Activated naive CD4-positive, alpha-beta T cell treated with anti-CD3 and anti-CD28 coated beads, Interleukin-2, amount 50 U/mL, for 16 hours (primary cell): ENCODE measurements around the gene CDCP2.
"Not testable (repeated sequence)": the region's sequence is repeated elsewhere in the genome, so short reads cannot be mapped to it uniquely, and the experiment has no call there.

ENCODE experiments used
- DNase-seq: peaks from one replicate; pipeline ENCODE4 v3.0.0-alpha.2; 2020

CDCP2 gene

GRCh38 chr1:54167422-54168139 is 14.8 kb upstream of the CDCP2 start:
- DNase-seq: no peak

GRCh38 chr1:54166357-54166756 is 13.6 kb upstream of the CDCP2 start:
- not testable (repeated sequence) for DNase-seq

GRCh38 chr1:54165146-54165545 is 12.3 kb upstream of the CDCP2 start:
- no peak for DNase-seq

GRCh38 chr1:54163573-54163972 is 10.8 kb upstream of the CDCP2 start:
- DNase-seq: no peak

GRCh38 chr1:54163051-54163450 is 10.3 kb upstream of the CDCP2 start:
- no peak for DNase-seq

- DNase-seq: no peak
Measured at GRCh38 chr1:54161495-54162168, 8.8 kb upstream of the CDCP2 start.

GRCh38 chr1:54160351-54160750 is 7.6 kb upstream of the CDCP2 start:
- no peak for DNase-seq

- DNase-seq: no peak
Measured at GRCh38 chr1:54159733-54160316, 7.0 kb upstream of the CDCP2 start.

GRCh38 chr1:54158071-54158470 is 5.3 kb upstream of the CDCP2 start:
- no peak for DNase-seq

GRCh38 chr1:54157401-54157800 is 4.6 kb upstream of the CDCP2 start:
- no peak for DNase-seq

- DNase-seq: no peak
Measured at GRCh38 chr1:54156986-54157385, 4.2 kb upstream of the CDCP2 start.

- DNase-seq: no peak
Measured at GRCh38 chr1:54156201-54156600, 3.4 kb upstream of the CDCP2 start.

- DNase-seq: no peak
Measured at GRCh38 chr1:54153535-54154439, 987 bp upstream of the CDCP2 start.

GRCh38 chr1:54151013-54151412 is 1.8 kb downstream of the CDCP2 start:
- DNase-seq: no peak

- no peak for DNase-seq
Measured at GRCh38 chr1:54149734-54150133, 3.1 kb downstream of the CDCP2 start.

GRCh38 chr1:54144366-54144765 is 8.4 kb downstream of the CDCP2 start:
- DNase-seq: no peak

- no peak for DNase-seq
Measured at GRCh38 chr1:54142146-54142900, 10.5 kb downstream of the CDCP2 start.

GRCh38 chr1:54139711-54140110 is 13.1 kb downstream of the CDCP2 start:
- DNase-seq: no peak

- no peak for DNase-seq
Measured at GRCh38 chr1:54138994-54139393, 13.8 kb downstream of the CDCP2 start.

- no peak for DNase-seq
Measured at GRCh38 chr1:54137534-54138061, 15.2 kb downstream of the CDCP2 start.

GRCh38 chr1:54136963-54137533 is 15.8 kb downstream of the CDCP2 start:
- DNase-seq: no peak
